Ishikawa (cell line): Measurements from ENCODE around the gene CORO1C.

ENCODE experiments used
- CEBPB ChIP-seq: IDR thresholded peaks from 2 replicates; pipeline ENCODE4 v1.6.1; 2012
- EP300 ChIP-seq: IDR thresholded peaks from 2 replicates; pipeline ENCODE4 v1.6.1; 2012; ENCODE audit warnings: borderline replicate concordance
- YY1 ChIP-seq: IDR thresholded peaks from 2 replicates; pipeline ENCODE4 v1.6.1; 2012; ENCODE audit warnings: low read depth
- ZBTB7A ChIP-seq: IDR thresholded peaks from 2 replicates; pipeline ENCODE4 v1.6.1; 2012; ENCODE audit warnings: low read depth

GRCh38 chr12:108713471-108713870 lies 17.8 kb downstream of the CORO1C start:
- no peak for TF ChIP-seq CEBPB
- no peak for TF ChIP-seq ZBTB7A
- TF ChIP-seq YY1 = no peak
- no peak for TF ChIP-seq EP300
